KMS-11 (cell line): Measurements from ENCODE around the gene PCSK5.

Experiments used
- H2AFZ ChIP-seq: fragments of 200-600 bp; sonication (generic); 2 replicates; pipeline ENCODE4 v1.6.1; 2016; ENCODE audit warnings: antibody characterized with exemption, mixed run types, low read depth
- H3K27ac ChIP-seq: fragments of 200-600 bp; sonication (generic); 2 replicates; pipeline ENCODE4 v1.6.1; 2016; ENCODE audit warnings: mild to moderate bottlenecking, mixed run types
- H3K27me3 ChIP-seq: fragments of 200-600 bp; sonication (generic); 2 replicates; pipeline ENCODE4 v1.6.1; 2017; ENCODE audit warnings: mild to moderate bottlenecking, low read depth, mixed run types, moderate library complexity; ENCODE audit not compliant: insufficient read depth
- H3K36me3 ChIP-seq: fragments of 200-600 bp; sonication (generic); 2 replicates; pipeline ENCODE4 v1.6.1; 2017; ENCODE audit warnings: mild to moderate bottlenecking, mixed run types; ENCODE audit not compliant: insufficient read depth
- H3K4me1 ChIP-seq: fragments of 200-600 bp; sonication (generic); 2 replicates; pipeline ENCODE4 v1.6.1; 2016; ENCODE audit warnings: mild to moderate bottlenecking, low read depth, mixed run types; ENCODE audit not compliant: poor library complexity, severe bottlenecking
- H3K4me2 ChIP-seq: fragments of 200-600 bp; sonication (generic); 2 replicates; pipeline ENCODE4 v1.7.0; 2016; ENCODE audit warnings: mild to moderate bottlenecking, mixed run types
- H3K4me3 ChIP-seq: fragments of 200-600 bp; sonication (generic); IDR thresholded peaks from 2 replicates; pipeline ENCODE4 v1.6.1; 2017; ENCODE audit warnings: low read depth, low read length, mixed read lengths; ENCODE audit not compliant: insufficient read depth
- H3K79me2 ChIP-seq: fragments of 200-600 bp; sonication (generic); 2 replicates; pipeline ENCODE4 v1.6.1; 2016; ENCODE audit warnings: low read depth, mixed run types; ENCODE audit not compliant: insufficient read depth
- H3K9ac ChIP-seq: fragments of 200-600 bp; sonication (generic); 2 replicates; pipeline ENCODE4 v1.6.1; 2016; ENCODE audit warnings: mild to moderate bottlenecking, mixed run types
- H4K20me1 ChIP-seq: fragments of 200-600 bp; sonication (generic); 2 replicates; pipeline ENCODE4 v1.6.1; 2016; ENCODE audit warnings: mild to moderate bottlenecking, mixed run types; ENCODE audit not compliant: insufficient read depth
- TF ChIP-seq, protein P1 (sequence below): fragments of 200-600 bp; sonication (generic); conservative IDR thresholded peaks from 2 replicates; pipeline ENCODE4 v1.6.1; 2017; ENCODE audit warnings: low read depth, mild to moderate bottlenecking, antibody characterized with exemption, low read length, moderate library complexity, mixed read lengths

PCSK5 gene

GRCh38 chr9:76352026-76352620, 461.6 kb downstream of the PCSK5 start:
- no peaks in the 10 kb centered on the region for H4K20me1 ChIP-seq
- H3K27ac ChIP-seq = no peak overlapping the region
- H3K9ac ChIP-seq = no peak overlapping the region
- H2AFZ ChIP-seq = no peak overlapping the region
- H3K4me1 ChIP-seq = peaks cover 49% of the 10 kb centered on the region
- H3K27me3 ChIP-seq = no peaks in the 10 kb centered on the region
- no peak overlapping the region for H3K4me3 ChIP-seq
- H3K4me2 ChIP-seq = no peak overlapping the region
- H3K36me3 ChIP-seq = no peaks in the 10 kb centered on the region
- no peaks in the 10 kb centered on the region for H3K79me2 ChIP-seq
- TF ChIP-seq, protein P1, sequence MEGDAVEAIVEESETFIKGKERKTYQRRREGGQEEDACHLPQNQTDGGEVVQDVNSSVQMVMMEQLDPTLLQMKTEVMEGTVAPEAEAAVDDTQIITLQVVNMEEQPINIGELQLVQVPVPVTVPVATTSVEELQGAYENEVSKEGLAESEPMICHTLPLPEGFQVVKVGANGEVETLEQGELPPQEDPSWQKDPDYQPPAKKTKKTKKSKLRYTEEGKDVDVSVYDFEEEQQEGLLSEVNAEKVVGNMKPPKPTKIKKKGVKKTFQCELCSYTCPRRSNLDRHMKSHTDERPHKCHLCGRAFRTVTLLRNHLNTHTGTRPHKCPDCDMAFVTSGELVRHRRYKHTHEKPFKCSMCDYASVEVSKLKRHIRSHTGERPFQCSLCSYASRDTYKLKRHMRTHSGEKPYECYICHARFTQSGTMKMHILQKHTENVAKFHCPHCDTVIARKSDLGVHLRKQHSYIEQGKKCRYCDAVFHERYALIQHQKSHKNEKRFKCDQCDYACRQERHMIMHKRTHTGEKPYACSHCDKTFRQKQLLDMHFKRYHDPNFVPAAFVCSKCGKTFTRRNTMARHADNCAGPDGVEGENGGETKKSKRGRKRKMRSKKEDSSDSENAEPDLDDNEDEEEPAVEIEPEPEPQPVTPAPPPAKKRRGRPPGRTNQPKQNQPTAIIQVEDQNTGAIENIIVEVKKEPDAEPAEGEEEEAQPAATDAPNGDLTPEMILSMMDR = no peak

- no peaks in the 10 kb centered on the region for H3K36me3 ChIP-seq
- no peaks in the 10 kb centered on the region for H3K79me2 ChIP-seq
- H3K9ac ChIP-seq = no peak overlapping the region
- no peak overlapping the region for H2AFZ ChIP-seq
- TF ChIP-seq, protein P1 = no peak
- no peak overlapping the region for H3K27ac ChIP-seq
- peak overlapping the region; percentile 27 for H3K4me2 ChIP-seq
- H3K4me1 ChIP-seq = peaks cover 51% of the 10 kb centered on the region
- no peaks in the 10 kb centered on the region for H4K20me1 ChIP-seq
- no peaks in the 10 kb centered on the region for H3K27me3 ChIP-seq
- H3K4me3 ChIP-seq = no peak overlapping the region
These were observed 462.8 kb downstream of the PCSK5 start for GRCh38 chr9:76353280-76353679.

- Histone ChIP-seq H3K9ac (no peak overlapping the region), H3K4me2 (no peak overlapping the region), H3K79me2 (no peaks in the 10 kb centered on the region), H3K4me3 (no peak overlapping the region), H3K27ac (no peak overlapping the region), H2AFZ (no peak overlapping the region), H3K4me1 (peaks cover 51% of the 10 kb centered on the region), H4K20me1 (no peaks in the 10 kb centered on the region), H3K36me3 (no peaks in the 10 kb centered on the region), H3K27me3 (no peaks in the 10 kb centered on the region)
- TF ChIP-seq, protein P1 = no peak
These were observed 463.7 kb downstream of the PCSK5 start for GRCh38 chr9:76354221-76354620.

DNA sequence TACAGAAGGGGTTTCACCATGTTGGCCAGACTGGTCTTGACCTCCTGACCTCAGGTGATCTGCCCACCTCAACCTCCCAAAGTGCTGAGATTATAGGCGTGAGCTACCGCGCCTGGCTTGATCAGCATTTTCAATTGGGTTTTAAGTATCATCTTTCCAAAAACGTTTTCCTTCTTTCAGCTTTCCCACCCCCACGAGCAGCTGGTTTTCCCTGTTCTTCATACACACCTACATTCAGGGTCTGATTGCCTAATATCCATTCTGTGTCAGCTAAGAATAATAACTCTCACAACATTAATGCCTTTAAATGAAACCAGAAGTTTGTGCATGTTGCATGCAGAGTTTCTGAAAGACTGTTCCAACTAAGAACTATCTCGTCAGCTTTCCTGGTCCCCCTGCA, 465.4 kb downstream of the PCSK5 start:
- H4K20me1 ChIP-seq = no peaks in the 10 kb centered on the region
- TF ChIP-seq, protein P1 = no peak
- no peak overlapping the region for H3K9ac ChIP-seq
- H3K27me3 ChIP-seq = no peaks in the 10 kb centered on the region
- H3K27ac ChIP-seq = peak overlapping the region; percentile 21; the same call in 1 of the 2 replicates
- peaks cover 51% of the 10 kb centered on the region for H3K4me1 ChIP-seq
- peak overlapping the region; percentile 20 for H3K4me2 ChIP-seq
- H2AFZ ChIP-seq = no peak overlapping the region
- no peaks in the 10 kb centered on the region for H3K79me2 ChIP-seq
- no peak overlapping the region for H3K4me3 ChIP-seq
- H3K36me3 ChIP-seq = no peaks in the 10 kb centered on the region
